ENCODE measurements around the gene ZSCAN29.
"Not testable (repeated sequence)": the region's sequence is repeated elsewhere in the genome, so short reads cannot be mapped to it uniquely, and the experiment has no call there.

ZSCAN29 gene

DNA sequence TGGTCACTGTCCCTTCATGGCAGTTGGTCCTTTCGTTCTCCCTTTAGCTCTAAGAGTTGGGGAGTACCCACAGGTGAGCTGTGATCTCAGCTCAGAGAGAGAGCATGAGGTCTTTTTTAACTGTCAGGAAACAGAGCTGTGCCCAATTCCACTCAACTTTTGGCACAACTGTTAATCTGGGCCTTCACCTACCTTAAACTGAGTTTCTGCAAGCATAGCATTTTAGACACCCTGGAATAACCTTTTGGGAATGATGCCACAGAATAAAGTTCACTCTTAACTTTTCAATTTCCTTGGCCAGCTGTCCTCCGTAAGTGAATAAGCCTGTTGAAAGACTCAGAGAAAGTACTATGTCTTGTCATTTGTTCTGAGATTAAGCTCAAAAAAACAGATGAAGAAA, 36.0 kb upstream of the ZSCAN29 start:
- DNase-seq (ENCODE audit: low read depth) = no peak

DNA sequence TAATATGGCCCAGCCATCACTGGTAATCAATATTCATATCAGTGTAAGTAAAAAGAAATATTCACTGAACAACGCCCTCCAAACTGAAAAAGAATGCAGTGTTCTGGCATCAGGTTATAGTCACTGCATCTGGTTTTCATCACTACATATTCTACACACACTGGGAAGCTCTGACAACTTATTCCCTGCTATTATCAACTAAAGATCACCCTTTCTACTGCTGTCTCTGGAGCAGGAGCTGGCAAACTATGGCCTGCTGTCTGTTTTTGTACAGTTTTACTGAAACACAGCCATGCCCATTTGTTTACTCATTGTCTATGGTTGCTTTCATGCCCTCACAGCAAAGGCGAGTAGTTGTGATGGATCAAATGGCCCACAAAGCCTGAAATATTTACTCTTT, 35.3 kb upstream of the ZSCAN29 start:
- TF ChIP-seq, protein P1, sequence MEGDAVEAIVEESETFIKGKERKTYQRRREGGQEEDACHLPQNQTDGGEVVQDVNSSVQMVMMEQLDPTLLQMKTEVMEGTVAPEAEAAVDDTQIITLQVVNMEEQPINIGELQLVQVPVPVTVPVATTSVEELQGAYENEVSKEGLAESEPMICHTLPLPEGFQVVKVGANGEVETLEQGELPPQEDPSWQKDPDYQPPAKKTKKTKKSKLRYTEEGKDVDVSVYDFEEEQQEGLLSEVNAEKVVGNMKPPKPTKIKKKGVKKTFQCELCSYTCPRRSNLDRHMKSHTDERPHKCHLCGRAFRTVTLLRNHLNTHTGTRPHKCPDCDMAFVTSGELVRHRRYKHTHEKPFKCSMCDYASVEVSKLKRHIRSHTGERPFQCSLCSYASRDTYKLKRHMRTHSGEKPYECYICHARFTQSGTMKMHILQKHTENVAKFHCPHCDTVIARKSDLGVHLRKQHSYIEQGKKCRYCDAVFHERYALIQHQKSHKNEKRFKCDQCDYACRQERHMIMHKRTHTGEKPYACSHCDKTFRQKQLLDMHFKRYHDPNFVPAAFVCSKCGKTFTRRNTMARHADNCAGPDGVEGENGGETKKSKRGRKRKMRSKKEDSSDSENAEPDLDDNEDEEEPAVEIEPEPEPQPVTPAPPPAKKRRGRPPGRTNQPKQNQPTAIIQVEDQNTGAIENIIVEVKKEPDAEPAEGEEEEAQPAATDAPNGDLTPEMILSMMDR (IDR thresholded peaks at IDR 0.05; ENCODE audit: low read depth, low read length, missing control alignments) = no peak
- H3K4me3 ChIP-seq (ENCODE audit: low read depth, low read length) = no peak overlapping the region
- no peak for DNase-seq (ENCODE audit: low read depth)

More for the DNA sequence above, 36.0 kb upstream of the ZSCAN29 start:
- H3K4me3 ChIP-seq (ENCODE audit: low read depth, low read length) = no peak overlapping the region
- TF ChIP-seq, protein P1 (IDR thresholded peaks at IDR 0.05; ENCODE audit: low read depth, low read length, missing control alignments) = no peak

DNA sequence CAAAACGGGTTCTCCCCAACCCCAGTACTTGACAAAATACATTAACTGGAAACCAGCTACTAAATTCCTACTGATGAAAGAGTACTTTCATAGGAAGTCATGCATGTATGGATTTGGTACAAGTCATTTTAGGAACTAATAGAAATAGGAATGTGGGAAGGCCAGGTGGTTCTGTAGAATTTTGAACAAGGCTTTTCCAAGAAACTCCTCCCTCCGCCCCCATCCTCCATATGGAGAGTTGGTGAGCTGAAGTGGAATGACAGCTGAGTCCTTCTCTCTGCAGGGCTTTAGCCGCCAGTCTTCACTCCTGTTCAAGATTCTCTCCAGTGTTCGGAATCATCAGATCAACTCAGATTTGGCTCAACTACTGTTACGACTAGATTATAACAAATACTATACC, 33.3 kb upstream of the ZSCAN29 start:
- no peak for DNase-seq (ENCODE audit: low read depth)
- TF ChIP-seq, protein P1 (IDR thresholded peaks at IDR 0.05; ENCODE audit: low read depth, low read length, missing control alignments) = no peak
- H3K4me3 ChIP-seq (ENCODE audit: low read depth, low read length) = no peak overlapping the region

DNA sequence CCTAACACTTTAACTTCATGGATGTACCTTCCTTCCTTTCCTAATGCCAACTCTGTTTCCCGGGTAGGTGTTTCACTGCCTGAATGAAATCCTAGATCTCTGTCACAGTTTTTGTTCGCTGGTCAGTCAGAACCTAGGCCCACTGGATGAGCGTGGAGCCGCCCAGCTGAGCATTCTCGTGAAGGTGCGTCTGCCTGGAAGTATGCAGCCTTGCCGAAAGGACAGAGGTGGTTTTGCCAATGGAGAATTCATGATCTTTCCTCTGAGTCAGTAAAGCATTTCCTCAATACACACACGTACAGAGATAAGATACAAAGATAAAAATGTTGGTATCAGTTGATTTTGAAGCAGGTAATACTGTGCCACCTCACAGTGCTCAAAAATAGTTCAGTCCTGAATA, 32.8 kb upstream of the ZSCAN29 start:
- TF ChIP-seq, protein P1 (IDR thresholded peaks at IDR 0.05; ENCODE audit: low read depth, low read length, missing control alignments) = no peak
- DNase-seq (ENCODE audit: low read depth) = no peak
- no peak overlapping the region for H3K4me3 ChIP-seq (ENCODE audit: low read depth, low read length)

DNA sequence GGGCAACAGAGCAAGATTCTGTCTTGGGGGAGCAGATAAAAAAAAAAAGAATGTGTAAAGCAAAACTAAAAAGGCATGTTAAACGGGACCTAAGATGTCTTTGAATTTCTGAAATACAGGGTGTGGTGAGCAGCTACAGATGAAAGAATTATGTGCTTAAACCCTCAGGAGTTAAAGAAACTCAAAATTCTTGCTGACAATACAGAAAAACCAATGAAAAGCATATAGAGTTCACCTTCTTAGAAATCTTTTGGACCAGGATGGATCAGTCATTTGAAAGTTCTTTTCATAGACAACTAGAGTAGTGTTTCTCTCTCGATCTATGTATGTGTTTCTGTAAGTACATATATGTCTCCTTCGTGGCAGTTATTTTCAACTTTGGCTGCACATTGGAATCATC, 31.4 kb upstream of the ZSCAN29 start:
- TF ChIP-seq, protein P1 (IDR thresholded peaks at IDR 0.05; ENCODE audit: low read depth, low read length, missing control alignments) = no peak
- DNase-seq (ENCODE audit: low read depth) = no peak
- H3K4me3 ChIP-seq (ENCODE audit: low read depth, low read length) = no peak overlapping the region

DNA sequence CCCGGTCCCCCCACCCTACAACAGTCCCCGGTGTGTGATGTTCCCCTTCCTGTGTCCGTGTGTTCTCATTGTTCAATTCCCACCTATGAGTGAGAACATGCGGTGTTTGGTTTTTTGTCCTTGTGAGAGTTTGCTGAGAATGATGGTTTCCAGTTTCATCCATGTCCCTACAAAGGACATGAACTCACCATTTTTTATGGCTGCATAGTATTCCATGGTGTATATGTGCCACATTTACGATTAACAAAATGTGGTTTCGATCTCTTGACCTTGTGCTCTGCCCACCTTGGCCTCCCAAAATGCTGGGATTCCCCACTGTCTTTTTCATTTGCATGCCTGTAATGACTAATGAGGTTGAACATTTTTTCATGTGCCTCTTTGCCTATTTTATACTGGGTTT, 22.7 kb upstream of the ZSCAN29 start:
- not testable (repeated sequence) for DNase-seq (ENCODE audit: low read depth)

DNA sequence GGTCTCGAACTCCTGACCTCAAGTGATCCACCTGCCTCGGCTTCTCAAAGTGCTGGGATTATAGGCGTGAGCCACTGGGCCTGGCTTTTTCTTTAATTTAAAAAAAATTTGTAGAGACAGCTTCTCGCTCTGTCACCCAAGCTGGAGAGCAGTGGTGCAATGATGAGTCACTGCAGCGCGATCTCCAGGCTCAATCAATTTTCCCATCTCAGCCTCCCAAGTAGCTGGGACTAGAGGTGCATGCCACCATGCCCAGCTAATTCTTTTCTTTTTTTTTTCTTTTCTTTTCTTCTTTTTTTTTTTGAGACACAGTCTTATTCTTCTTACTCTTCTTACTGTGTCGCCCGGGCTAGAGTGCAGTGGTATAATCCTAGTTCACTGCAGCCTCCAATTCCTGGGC, 19.9 kb upstream of the ZSCAN29 start:
- TF ChIP-seq, protein P1 (IDR thresholded peaks at IDR 0.05; ENCODE audit: low read depth, low read length, missing control alignments) = no peak
- no peak for DNase-seq (ENCODE audit: low read depth)
- no peak overlapping the region for H3K4me3 ChIP-seq (ENCODE audit: low read depth, low read length)

More for the DNA sequence above, 22.7 kb upstream of the ZSCAN29 start:
- H3K4me3 ChIP-seq (ENCODE audit: low read depth, low read length) = not testable (repeated sequence)

DNA sequence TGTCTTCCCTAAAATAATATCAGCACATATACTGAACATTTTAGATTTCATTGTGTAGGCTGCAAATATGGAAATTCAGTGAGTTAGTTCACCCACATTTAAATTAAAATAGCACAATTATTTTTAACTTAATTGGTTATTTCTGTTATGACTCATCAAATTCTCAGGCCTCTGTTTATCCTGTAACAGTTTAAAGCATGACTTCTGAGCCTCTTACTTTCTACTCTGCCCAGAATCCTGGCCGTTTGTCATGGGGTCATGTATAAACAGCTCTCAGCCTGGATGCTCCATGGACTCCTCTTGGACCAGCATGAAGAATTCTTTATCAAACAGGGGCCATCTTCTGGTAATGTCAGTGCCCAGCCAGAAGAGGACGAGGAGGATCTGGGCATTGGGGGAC, 12.2 kb upstream of the ZSCAN29 start:
- DNase-seq (ENCODE audit: low read depth) = no peak
- H3K4me3 ChIP-seq (ENCODE audit: low read depth, low read length) = no peak overlapping the region
- TF ChIP-seq, protein P1 (IDR thresholded peaks at IDR 0.05; ENCODE audit: low read depth, low read length, missing control alignments) = no peak
